OCI-LY1 (cell line): ENCODE results near the gene CFAP52.
"Not testable (repeated sequence)": the region's sequence is repeated elsewhere in the genome, so short reads cannot be mapped to it uniquely, and the experiment has no call there.

ENCODE experiments used
- H2AFZ ChIP-seq: fragments of 200-600 bp; sonication (generic), shearing (Covaris generic); 2 replicates; pipeline ENCODE4 v1.6.0; 2014; ENCODE audit warnings: antibody characterized with exemption, mild to moderate bottlenecking, low read length
- H3F3A ChIP-seq: fragments of 200-600 bp; sonication (generic), shearing (Covaris generic); 2 replicates; pipeline ENCODE4 v1.6.0; 2014; ENCODE audit warnings: mild to moderate bottlenecking, antibody characterized with exemption, low read length, moderate library complexity; ENCODE audit not compliant: insufficient read depth
- H3K27ac ChIP-seq: fragments of 200-600 bp; sonication (generic); 2 replicates; pipeline ENCODE4 v1.5.1; 2014; ENCODE audit warnings: low read length, mixed run types, mild to moderate bottlenecking, low read depth; ENCODE audit not compliant: poor library complexity, severe bottlenecking
- H3K27me3 ChIP-seq: fragments of 200-600 bp; sonication (generic); 2 replicates; pipeline ENCODE4 v1.6.0; 2014; ENCODE audit warnings: antibody characterized with exemption, mild to moderate bottlenecking, low read length, moderate library complexity; ENCODE audit not compliant: insufficient read depth
- H3K36me3 ChIP-seq: fragments of 200-600 bp; sonication (generic); 2 replicates; pipeline ENCODE4 v1.6.1; 2014; ENCODE audit warnings: mild to moderate bottlenecking, antibody characterized with exemption, low read length, moderate library complexity, mixed read lengths; ENCODE audit not compliant: insufficient read depth
- H3K4me1 ChIP-seq: fragments of 200-600 bp; sonication (generic); 2 replicates; pipeline ENCODE4 v1.5.1; 2014; ENCODE audit warnings: mild to moderate bottlenecking, low read length, moderate library complexity; ENCODE audit not compliant: insufficient read depth, severe bottlenecking
- H3K4me2 ChIP-seq: fragments of 200-600 bp; sonication (generic), shearing (Covaris generic); 2 replicates; pipeline ENCODE4 v1.6.1; 2014; ENCODE audit warnings: low read length
- H3K4me3 ChIP-seq: fragments of 200-600 bp; sonication (generic); 2 replicates; pipeline ENCODE4 v1.5.1; 2014; ENCODE audit warnings: low read length, low read depth, mild to moderate bottlenecking, mixed read lengths; ENCODE audit not compliant: poor library complexity, severe bottlenecking
- H3K79me2 ChIP-seq: fragments of 200-600 bp; shearing (Covaris generic); 2 replicates; pipeline ENCODE4 v1.6.1; 2016; ENCODE audit warnings: mixed run types, low read length, mixed read lengths; ENCODE audit not compliant: insufficient read depth
- H3K9ac ChIP-seq: fragments of 200-600 bp; sonication (generic), shearing (Covaris generic); 2 replicates; pipeline ENCODE4 v1.6.1; 2014; ENCODE audit warnings: mild to moderate bottlenecking, low read length, mixed read lengths
- H3K9me2 ChIP-seq: fragments of 200-600 bp; sonication (generic), shearing (Covaris generic); 2 replicates; pipeline ENCODE4 v1.6.1; 2014; ENCODE audit warnings: low read depth, mild to moderate bottlenecking, low read length, mixed read lengths
- H3K9me3 ChIP-seq: fragments of 200-600 bp; shearing (Covaris generic); 2 replicates; pipeline ENCODE4 v1.6.1; 2014; ENCODE audit warnings: low read length, mixed read lengths
- H4K20me1 ChIP-seq: fragments of 200-600 bp; sonication (generic), shearing (Covaris generic); 2 replicates; pipeline ENCODE4 v1.6.0; 2016; ENCODE audit warnings: mild to moderate bottlenecking, low read length; ENCODE audit not compliant: insufficient read depth
- CTCF ChIP-seq: fragments of 200-600 bp; sonication (generic), shearing (Covaris generic); IDR thresholded peaks from 2 replicates; pipeline ENCODE4 v1.5.1; 2017; ENCODE audit warnings: mild to moderate bottlenecking, antibody characterized with exemption, low read length, moderate library complexity, mixed read lengths
- EZH2 ChIP-seq: fragments of 200-600 bp; sonication (generic), shearing (Covaris generic); IDR thresholded peaks from 2 replicates; pipeline ENCODE4 v1.8.0; 2017; ENCODE audit warnings: borderline replicate concordance, mixed run types, mild to moderate bottlenecking, antibody characterized with exemption, low read length, moderate library complexity, mixed read lengths

CFAP52 gene

GRCh38 chr17:9606453-9606852 is 30.0 kb downstream of the CFAP52 start:
- Histone ChIP-seq H3K9me3 (no peaks in the 10 kb centered on the region), H3K27me3 (no peaks in the 10 kb centered on the region), H4K20me1 (no peaks in the 10 kb centered on the region), H3F3A (no peaks in the 10 kb centered on the region), H2AFZ (no peak overlapping the region), H3K9me2 (no peaks in the 10 kb centered on the region), H3K4me2 (no peak overlapping the region), H3K79me2 (no peaks in the 10 kb centered on the region), H3K9ac (no peak overlapping the region), H3K4me3 (no peak overlapping the region), H3K27ac (no peak overlapping the region), H3K36me3 (no peaks in the 10 kb centered on the region), H3K4me1 (no peaks in the 10 kb centered on the region)
- TF ChIP-seq EZH2 (no peak), CTCF (no peak)

GRCh38 chr17:9607058-9607457 is 30.6 kb downstream of the CFAP52 start:
- H3K9ac ChIP-seq, H4K20me1 ChIP-seq, H3K9me3 ChIP-seq, H3K36me3 ChIP-seq, H3K27me3 ChIP-seq, H3F3A ChIP-seq, H3K27ac ChIP-seq, H3K4me2 ChIP-seq, H3K9me2 ChIP-seq, H3K79me2 ChIP-seq, H3K4me3 ChIP-seq, H3K4me1 ChIP-seq, H2AFZ ChIP-seq: not testable (repeated sequence)

- no peak for TF ChIP-seq CTCF
- no peak for TF ChIP-seq EZH2
- Histone ChIP-seq H3K27ac (no peak overlapping the region), H3K9me3 (no peaks in the 10 kb centered on the region), H3K4me1 (no peaks in the 10 kb centered on the region), H3K4me2 (no peak overlapping the region), H4K20me1 (no peaks in the 10 kb centered on the region), H2AFZ (no peak overlapping the region), H3K27me3 (no peaks in the 10 kb centered on the region), H3K79me2 (no peaks in the 10 kb centered on the region), H3K9ac (no peak overlapping the region), H3K4me3 (no peak overlapping the region), H3K9me2 (no peaks in the 10 kb centered on the region), H3F3A (no peaks in the 10 kb centered on the region), H3K36me3 (no peaks in the 10 kb centered on the region)
Measured at GRCh38 chr17:9611557-9611956, 35.1 kb downstream of the CFAP52 start.

DNA sequence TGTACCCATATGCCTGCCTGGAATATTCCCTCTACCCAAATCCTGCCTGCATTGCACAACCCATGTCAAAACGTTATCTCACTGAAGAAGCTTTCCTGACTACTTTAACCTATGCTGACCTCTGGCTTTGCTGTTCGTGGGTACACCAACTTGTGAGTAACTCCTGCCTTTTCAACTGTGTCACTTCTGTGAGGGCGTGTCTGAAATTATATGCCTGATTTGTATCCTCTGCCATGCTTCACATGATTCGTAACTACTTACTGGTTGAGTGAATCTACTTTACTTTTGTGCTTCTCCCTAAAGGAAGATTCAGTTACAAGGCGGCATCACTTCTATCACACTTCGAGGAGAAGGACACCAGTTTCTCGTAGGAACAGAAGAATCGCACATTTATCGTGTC is 35.6 kb downstream of the CFAP52 start:
- Histone ChIP-seq H3K4me3 (no peak overlapping the region), H3K9ac (no peak overlapping the region), H3K36me3 (no peaks in the 10 kb centered on the region), H4K20me1 (no peaks in the 10 kb centered on the region), H3K4me2 (no peak overlapping the region), H3K27ac (no peak overlapping the region), H3K9me3 (no peaks in the 10 kb centered on the region), H2AFZ (no peak overlapping the region), H3K79me2 (no peaks in the 10 kb centered on the region), H3K9me2 (no peaks in the 10 kb centered on the region), H3K27me3 (no peaks in the 10 kb centered on the region), H3K4me1 (no peaks in the 10 kb centered on the region), H3F3A (no peaks in the 10 kb centered on the region)
- TF ChIP-seq CTCF (no peak), EZH2 (no peak)
